Measurements from ENCODE around the gene MYH11. TPM values are rescaled to one million over a fixed set of nuclear protein-coding genes. Genes with fewer than 3 reads are reported as not detected.
"Not testable (repeated sequence)": the region's sequence is repeated elsewhere in the genome, so short reads cannot be mapped to it uniquely, and the experiment has no call there.

The MYH11 gene
- polyA plus RNA-seq, 3 donors, result 0.06 TPM; not detected in 2

DNA sequence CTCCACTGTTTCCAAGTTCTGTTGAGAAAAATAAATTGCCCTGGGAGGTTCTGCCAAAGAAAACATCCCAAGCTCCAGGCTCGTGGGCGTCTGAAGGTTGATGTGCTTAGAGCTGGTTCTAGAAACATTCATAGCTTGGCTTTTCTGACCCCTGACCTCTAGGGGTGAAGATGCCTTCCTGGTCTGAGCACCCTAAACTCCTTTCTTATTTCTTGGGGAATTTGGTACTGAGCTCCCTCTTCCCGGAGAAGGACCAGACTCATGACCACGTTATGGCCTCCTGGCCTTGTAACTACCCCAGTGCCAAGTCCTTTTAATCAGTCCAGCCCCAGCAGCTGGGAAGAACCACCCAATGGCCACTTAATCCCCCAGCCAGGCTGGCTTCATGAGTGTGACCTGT lies 66.4 kb downstream of the MYH11 start:
- H3K9me3 Mint-ChIP-seq, result peaks cover 0 to 4% (median 0%) of the 10 kb centered on the region in 7 donors
- Histone ChIP-seq H2AFZ (ENCODE audit: insufficient read depth, low read depth, low read length, poor library complexity, severe bottlenecking) (no peak overlapping the region), H3K4me1 (ENCODE audit: control insufficient read depth in 1 of 2, insufficient read depth in 2 of 2, low read length in 2 of 2) (no peaks in the 10 kb centered on the region), H3K9ac (ENCODE audit: insufficient read depth, low read length, poor library complexity, severe bottlenecking) (no peak overlapping the region), H4K20me1 (ENCODE audit: insufficient read depth, low read length) (no peaks in the 10 kb centered on the region), H3K9me3 (replicated peaks in 1 of 2; ENCODE audit: control insufficient read depth in 1 of 2, insufficient read depth in 1 of 2, low read length in 2 of 2) (no peaks in the 10 kb centered on the region), H3K36me3 (replicated peaks in 1 of 2; ENCODE audit: control insufficient read depth in 1 of 2, insufficient read depth in 2 of 2, low read length in 2 of 2) (no peaks in the 10 kb centered on the region), H3K79me2 (ENCODE audit: insufficient read depth, low read length) (no peaks in the 10 kb centered on the region), H3K27ac (ENCODE audit: low read depth in 1 of 2, low read length in 2 of 2) (no peak overlapping the region), H3K4me3 (replicated peaks in 1 of 3; ENCODE audit: low read depth in 2 of 3, low read length in 3 of 3) (no peak overlapping the region), H3K27me3 (ENCODE audit: control insufficient read depth in 2 of 2, insufficient read depth in 2 of 2, low read length in 2 of 2) (no peaks in the 10 kb centered on the region), H3K4me2 (replicated peaks; ENCODE audit: extremely low read depth, low read length, poor library complexity, severe bottlenecking) (no peak overlapping the region)
- no peak overlapping the region for H3K27ac Mint-ChIP-seq
- DNase-seq, result no peak
- H3K27me3 Mint-ChIP-seq (ENCODE audit: low read depth in 3 of 3), result peaks cover 0 to 5% (median 5%) of the 10 kb centered on the region in 3 donors
- WGBS (ENCODE audit: insufficient coverage), result 94% methylated on average over 2 of the region's 4 CpGs
- TF ChIP-seq, protein P1, sequence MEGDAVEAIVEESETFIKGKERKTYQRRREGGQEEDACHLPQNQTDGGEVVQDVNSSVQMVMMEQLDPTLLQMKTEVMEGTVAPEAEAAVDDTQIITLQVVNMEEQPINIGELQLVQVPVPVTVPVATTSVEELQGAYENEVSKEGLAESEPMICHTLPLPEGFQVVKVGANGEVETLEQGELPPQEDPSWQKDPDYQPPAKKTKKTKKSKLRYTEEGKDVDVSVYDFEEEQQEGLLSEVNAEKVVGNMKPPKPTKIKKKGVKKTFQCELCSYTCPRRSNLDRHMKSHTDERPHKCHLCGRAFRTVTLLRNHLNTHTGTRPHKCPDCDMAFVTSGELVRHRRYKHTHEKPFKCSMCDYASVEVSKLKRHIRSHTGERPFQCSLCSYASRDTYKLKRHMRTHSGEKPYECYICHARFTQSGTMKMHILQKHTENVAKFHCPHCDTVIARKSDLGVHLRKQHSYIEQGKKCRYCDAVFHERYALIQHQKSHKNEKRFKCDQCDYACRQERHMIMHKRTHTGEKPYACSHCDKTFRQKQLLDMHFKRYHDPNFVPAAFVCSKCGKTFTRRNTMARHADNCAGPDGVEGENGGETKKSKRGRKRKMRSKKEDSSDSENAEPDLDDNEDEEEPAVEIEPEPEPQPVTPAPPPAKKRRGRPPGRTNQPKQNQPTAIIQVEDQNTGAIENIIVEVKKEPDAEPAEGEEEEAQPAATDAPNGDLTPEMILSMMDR (IDR thresholded peaks at IDR 0.05), result no peak
- H3K4me1 Mint-ChIP-seq, result peaks cover 12% of the 10 kb centered on the region
- intact Hi-C loops (cut with micrococcal nuclease), result no loop called here
- no peak overlapping the region for H3K4me3 Mint-ChIP-seq
- no peaks in the 10 kb centered on the region for H3K36me3 Mint-ChIP-seq

- H3K79me2 ChIP-seq (ENCODE audit: insufficient read depth, low read length); H3K36me3 ChIP-seq (replicated peaks in 1 of 2; ENCODE audit: control insufficient read depth in 1 of 2, insufficient read depth in 2 of 2, low read length in 2 of 2); intact Hi-C loops (cut with micrococcal nuclease); H2AFZ ChIP-seq (ENCODE audit: insufficient read depth, low read depth, low read length, poor library complexity, severe bottlenecking); H3K27ac ChIP-seq (ENCODE audit: low read depth in 1 of 2, low read length in 2 of 2); H3K4me3 ChIP-seq (replicated peaks in 1 of 3; ENCODE audit: low read depth in 2 of 3, low read length in 3 of 3); H3K9me3 ChIP-seq (replicated peaks in 1 of 2; ENCODE audit: control insufficient read depth in 1 of 2, insufficient read depth in 1 of 2, low read length in 2 of 2); H3K9ac ChIP-seq (ENCODE audit: insufficient read depth, low read length, poor library complexity, severe bottlenecking); H3K27ac Mint-ChIP-seq; H3K9me3 Mint-ChIP-seq; H3K27me3 ChIP-seq (ENCODE audit: control insufficient read depth in 2 of 2, insufficient read depth in 2 of 2, low read length in 2 of 2); H3K4me2 ChIP-seq (replicated peaks; ENCODE audit: extremely low read depth, low read length, poor library complexity, severe bottlenecking); H3K36me3 Mint-ChIP-seq; H3K27me3 Mint-ChIP-seq (ENCODE audit: low read depth in 3 of 3); H3K4me3 Mint-ChIP-seq; DNase-seq; H4K20me1 ChIP-seq (ENCODE audit: insufficient read depth, low read length); H3K4me1 ChIP-seq (ENCODE audit: control insufficient read depth in 1 of 2, insufficient read depth in 2 of 2, low read length in 2 of 2): not testable (repeated sequence)
- peaks cover 12% of the 10 kb centered on the region for H3K4me1 Mint-ChIP-seq
- no CpG with 5 or more reads among the region's 5 CpGs for WGBS (ENCODE audit: insufficient coverage)
These were observed 67.0 kb downstream of the MYH11 start for GRCh38 chr16:15789816-15790215.
